Small intestine (tissue), 7 donors: ENCODE results near the gene FAM241B. TPM values are rescaled to one million over a fixed set of nuclear protein-coding genes. Genes with fewer than 3 reads are reported as not detected.

Experiments
- DNase-seq, 2 donors: peaks; one replicate each; pipeline versions ENCODE4 v3.0.0 to v3.0.0-alpha.2; 2013
- FAIRE-seq: peaks from 2 replicates; lab custom pipeline; 2012; peaks lifted over from hg19 to GRCh38; lab: Jason Lieb, UNC
- H3K27ac ChIP-seq, 3 donors: one replicate each; pipeline ENCODE4 v1.5.1; 2013; ENCODE audit warnings: low read length in 2 of 3, mild to moderate bottlenecking in 2 of 3, control low read depth in 1 of 3, inconsistent platforms in 1 of 3, low read depth in 1 of 3, moderate library complexity in 1 of 3
- H3K27me3 ChIP-seq, 3 donors: one replicate each; pipeline ENCODE4 v1.6.1; 2013; ENCODE audit warnings: low read length in 3 of 3, inconsistent platforms in 1 of 3; ENCODE audit not compliant: control insufficient read depth in 3 of 3, insufficient read depth in 3 of 3
- H3K36me3 ChIP-seq, 3 donors: one replicate each; pipeline ENCODE4 v1.6.1; 2013; ENCODE audit warnings: low read length in 3 of 3, inconsistent platforms in 1 of 3, low read depth in 1 of 3, mild to moderate bottlenecking in 1 of 3, moderate library complexity in 1 of 3; ENCODE audit not compliant: control insufficient read depth in 3 of 3, insufficient read depth in 2 of 3
- H3K4me1 ChIP-seq, 3 donors: one replicate each; pipeline ENCODE4 v1.6.1; 2013; ENCODE audit warnings: low read length in 2 of 3, inconsistent platforms in 1 of 3, low read depth in 1 of 3, mild to moderate bottlenecking in 1 of 3, moderate library complexity in 1 of 3; ENCODE audit not compliant: control insufficient read depth in 3 of 3, insufficient read depth in 2 of 3
- H3K4me3 ChIP-seq, 3 donors: one replicate each; pipeline ENCODE4 v1.5.1; 2013; ENCODE audit warnings: low read length in 3 of 3, control low read depth in 1 of 3, inconsistent platforms in 1 of 3, low read depth in 1 of 3, mild to moderate bottlenecking in 1 of 3, moderate library complexity in 1 of 3
- H3K9me3 ChIP-seq, 2 donors: one replicate each; pipeline ENCODE4 v1.6.1; 2013; ENCODE audit warnings: low read depth in 1 of 2, low read length in 1 of 2; ENCODE audit not compliant: control insufficient read depth in 2 of 2, insufficient read depth in 1 of 2
- WGBS, 3 donors: extraction: QIAGEN DNeasy Blood & Tissue Kit; methylation state at CpG; one replicate each; pipeline ENCODE4 v1.1.7; 2013; 5-methylcytosine and 5-hydroxymethylcytosine counted together
- polyA plus RNA-seq, 4 donors: library from polyadenylated mRNA; stranded (reverse) in 3 of 4; unstranded in 1 of 4; fragments of 200-250 nt in 3 of 4; fragments of 120-200 nt in 1 of 4; gene quantifications; one replicate each; pipeline versions ENCODE4 v1.2.1 to v1.2.3, GENCODE V29; 2013
- donor health status: healthy with polysubstance abuse.
- donor health status: control.
- donor health status: control.
- donor health status: Bipolar disorder and iron deficiency.
- donor health status: healthy.

The FAM241B gene
- polyA plus RNA-seq, 4 donors: 1.3 to 6.7 (median 3.0) TPM

DNA sequence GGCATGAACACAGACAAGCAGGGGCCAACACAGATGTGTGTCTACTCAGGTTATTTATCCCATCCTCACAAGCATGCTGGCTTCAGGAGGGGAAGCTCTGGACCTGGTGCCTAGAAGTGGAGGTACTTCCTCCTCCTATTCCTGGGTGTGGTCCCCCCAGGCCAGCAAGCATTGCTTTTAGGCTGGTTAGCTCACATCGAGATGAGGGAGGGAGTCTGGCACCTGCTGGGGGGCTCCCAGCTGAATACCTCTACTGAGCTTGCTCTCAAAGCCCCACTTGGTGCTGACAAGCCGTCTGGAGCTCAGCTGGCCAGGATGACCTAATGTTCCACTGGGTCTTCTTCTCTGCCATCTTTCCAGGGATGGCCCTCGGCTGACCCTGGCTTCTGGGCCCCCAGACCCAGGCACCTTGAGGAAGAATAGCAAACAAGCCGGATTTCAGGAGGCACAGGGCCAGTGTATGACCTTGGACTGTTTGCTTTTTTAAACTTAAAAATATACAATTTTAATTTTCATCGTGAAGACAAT lies 26.8 kb downstream of the FAM241B start:
- H3K36me3 ChIP-seq: no peaks in the 10 kb centered on the region
- peaks cover 0 to 10% (median 0%) of the 10 kb centered on the region in 3 donors for H3K27me3 ChIP-seq
- FAIRE-seq (no peak), DNase-seq (no peak)
- H3K4me1 ChIP-seq: peaks cover 0 to 3% (median 0%) of the 10 kb centered on the region in 3 donors
- H3K4me3 ChIP-seq: no peak overlapping the region
- H3K27ac ChIP-seq: no peak overlapping the region
- WGBS, 3 donors: 39 to 47% (median 39%) methylated on average over 5 of the region's 5 CpGs
- H3K9me3 ChIP-seq: peaks cover 0 to 6% of the 10 kb centered on the region in 2 donors

- DNase-seq (no peak), FAIRE-seq (no peak)
- 60 to 65% (median 61%) methylated on average over 8 of the region's 8 CpGs for WGBS, 3 donors
- no peaks in the 10 kb centered on the region for H3K36me3 ChIP-seq
- H3K4me1 ChIP-seq: peaks cover 0 to under 1% (median 0%) of the 10 kb centered on the region in 3 donors
- peaks cover 0 to 10% (median 0%) of the 10 kb centered on the region in 3 donors for H3K27me3 ChIP-seq
- H3K4me3 ChIP-seq: no peak overlapping the region
- peaks cover 0 to 6% of the 10 kb centered on the region in 2 donors for H3K9me3 ChIP-seq
- no peak overlapping the region for H3K27ac ChIP-seq
These were observed 27.4 kb downstream of the FAM241B start for GRCh38 chr10:69657430-69657829.

DNA sequence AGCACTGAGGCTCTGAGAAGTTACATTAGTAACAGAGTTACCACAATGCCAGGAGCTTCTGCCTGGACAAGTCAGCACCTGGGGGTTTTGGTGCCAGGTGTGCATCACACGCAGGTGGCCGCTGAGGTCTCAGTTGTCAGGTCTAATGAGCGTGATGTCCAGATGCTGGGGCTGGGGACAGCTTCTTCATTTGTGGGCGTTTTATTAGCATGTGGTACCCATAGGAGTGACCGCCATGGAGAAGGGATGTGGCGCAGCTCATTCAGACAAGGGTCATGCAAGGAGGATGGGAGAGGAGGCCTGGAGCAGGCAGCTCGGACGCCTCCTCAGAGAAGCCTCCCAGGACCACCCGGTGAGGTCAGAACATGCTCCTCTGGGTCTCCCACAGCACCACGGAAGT lies 27.8 kb downstream of the FAM241B start:
- FAIRE-seq (no peak), DNase-seq (no peak)
- 75 to 87% (median 84%) methylated on average over 10 of the region's 10 CpGs for WGBS, 3 donors

GRCh38 chr10:69659241-69660038 lies 29.4 kb downstream of the FAM241B start:
- FAIRE-seq: no peak
- H3K36me3 ChIP-seq: no peaks in the 10 kb centered on the region
- no peak overlapping the region for H3K27ac ChIP-seq
- H3K4me3 ChIP-seq: no peak overlapping the region
- no peaks in the 10 kb centered on the region for H3K9me3 ChIP-seq
- 62 to 74% (median 65%) methylated on average over 13 of the region's 13 CpGs for WGBS, 3 donors
- no peak for DNase-seq
- peaks cover 0 to 10% (median 0%) of the 10 kb centered on the region in 3 donors for H3K27me3 ChIP-seq
- no peaks in the 10 kb centered on the region for H3K4me1 ChIP-seq

More for the DNA sequence above, 27.8 kb downstream of the FAM241B start:
- Histone ChIP-seq H3K9me3 (peaks cover 0 to 5% of the 10 kb centered on the region in 2 donors), H3K36me3 (no peaks in the 10 kb centered on the region), H3K4me3 (no peak overlapping the region), H3K27ac (no peak overlapping the region), H3K4me1 (no peaks in the 10 kb centered on the region), H3K27me3 (peaks cover 0 to 10% (median 0%) of the 10 kb centered on the region in 3 donors)

DNA sequence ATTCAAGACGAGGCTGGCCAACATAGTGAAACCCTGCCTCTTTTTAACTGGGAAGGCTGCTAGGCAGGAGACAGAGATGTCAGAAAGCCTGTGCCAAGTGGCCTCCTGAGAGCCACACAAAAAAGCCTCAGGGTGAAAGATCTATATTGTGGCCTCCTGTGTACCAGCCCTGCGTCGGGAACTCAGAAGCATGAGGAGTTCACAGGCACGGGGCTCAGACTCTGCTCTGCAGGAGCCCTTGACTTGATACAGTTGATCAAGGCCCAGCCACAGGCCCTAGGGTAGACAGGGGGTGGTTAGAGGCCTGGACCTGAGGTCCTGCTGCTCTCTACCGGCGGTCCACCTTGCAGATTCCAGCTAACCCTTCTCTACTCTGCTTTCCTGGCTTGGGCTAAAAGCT lies 30.2 kb downstream of the FAM241B start:
- FAIRE-seq (no peak), DNase-seq (no peak)
- WGBS, 3 donors: 67 to 79% (median 75%) methylated on average over 6 of the region's 6 CpGs
- H3K36me3 ChIP-seq: no peaks in the 10 kb centered on the region
- no peaks in the 10 kb centered on the region for H3K9me3 ChIP-seq
- no peaks in the 10 kb centered on the region for H3K4me1 ChIP-seq
- H3K27ac ChIP-seq: no peak overlapping the region
- peaks cover 0 to 10% (median 0%) of the 10 kb centered on the region in 3 donors for H3K27me3 ChIP-seq
- H3K4me3 ChIP-seq: no peak overlapping the region

GRCh38 chr10:69661414-69662172 lies 31.5 kb downstream of the FAM241B start:
- Histone ChIP-seq H3K4me1 (no peaks in the 10 kb centered on the region), H3K4me3 (no peak overlapping the region), H3K27me3 (peaks cover 0 to 8% (median 2%) of the 10 kb centered on the region in 3 donors), H3K9me3 (no peaks in the 10 kb centered on the region), H3K36me3 (no peaks in the 10 kb centered on the region), H3K27ac (no peak overlapping the region)
- no peak for FAIRE-seq
- WGBS, 3 donors: 64 to 79% (median 78%) methylated on average over 4 of the region's 4 CpGs
- no peak for DNase-seq

DNA sequence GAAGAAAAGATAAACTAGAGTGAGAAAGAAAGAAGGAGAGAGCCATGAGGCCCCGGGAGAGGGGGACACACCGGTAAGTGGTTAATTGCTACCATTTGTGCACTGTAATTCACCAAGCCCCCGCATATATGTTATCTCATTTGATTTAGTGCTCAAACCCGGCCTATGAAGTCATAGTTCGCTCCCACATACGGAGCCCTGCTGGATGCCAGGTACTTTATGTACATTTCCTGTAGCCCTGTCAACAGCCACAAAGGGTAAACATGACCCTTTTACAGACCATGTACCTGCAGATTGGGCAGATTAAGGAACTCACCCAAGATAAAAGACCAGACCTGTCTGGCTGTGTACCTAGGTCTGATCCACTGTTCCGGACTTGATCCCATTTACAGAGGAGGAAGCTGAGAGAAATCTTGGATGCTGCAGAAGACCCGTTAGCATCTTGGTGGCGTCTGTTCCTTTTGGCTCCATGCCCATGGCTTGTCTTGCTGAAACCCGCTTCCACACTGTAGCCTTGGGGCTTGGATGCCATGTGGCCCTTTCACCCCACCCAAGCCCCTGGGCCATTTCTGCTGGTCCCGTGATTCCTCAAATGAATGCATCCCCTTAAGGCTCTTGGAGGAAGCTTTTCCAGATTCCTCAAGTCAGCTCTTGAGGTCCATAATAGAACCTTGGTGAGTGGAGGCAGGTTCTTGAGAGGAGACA lies 32.3 kb downstream of the FAM241B start:
- WGBS, 3 donors: 42 to 56% (median 52%) methylated on average over 11 of the region's 11 CpGs
- H3K4me1 ChIP-seq: no peaks in the 10 kb centered on the region
- no peaks in the 10 kb centered on the region for H3K9me3 ChIP-seq
- DNase-seq (no peak), FAIRE-seq (no peak)
- H3K27ac ChIP-seq: no peak overlapping the region
- H3K4me3 ChIP-seq: no peak overlapping the region
- peaks cover 0 to 5% (median 2%) of the 10 kb centered on the region in 3 donors for H3K27me3 ChIP-seq
- H3K36me3 ChIP-seq: no peaks in the 10 kb centered on the region

DNA sequence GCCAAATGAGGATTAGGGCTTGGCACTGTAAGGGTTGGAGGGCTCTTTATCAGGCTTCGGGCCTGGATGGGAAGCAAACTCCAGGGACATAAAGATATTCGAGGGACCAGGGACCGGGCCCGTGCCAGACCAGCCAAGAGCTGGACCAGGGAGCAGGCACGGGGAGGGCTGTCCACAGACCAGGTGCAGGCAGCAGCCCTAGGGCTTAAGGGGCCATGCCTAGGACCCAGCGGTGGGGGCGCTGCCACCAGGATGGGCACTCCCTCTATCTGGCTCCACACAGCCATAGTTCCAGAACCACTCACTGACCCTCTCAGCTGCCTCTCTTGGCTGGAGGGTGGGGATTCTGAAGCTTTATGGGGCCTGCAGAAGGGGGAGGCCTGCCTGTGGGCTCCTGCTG lies 32.9 kb downstream of the FAM241B start:
- Histone ChIP-seq H3K4me1 (no peaks in the 10 kb centered on the region), H3K36me3 (no peaks in the 10 kb centered on the region), H3K4me3 (no peak overlapping the region), H3K9me3 (no peaks in the 10 kb centered on the region), H3K27ac (no peak overlapping the region), H3K27me3 (peaks cover 0 to 4% (median 2%) of the 10 kb centered on the region in 3 donors)
- WGBS, 3 donors: 92 to 97% (median 92%) methylated on average over 7 of the region's 7 CpGs
- FAIRE-seq (no peak), DNase-seq (no peak)
